ENCODE measurements around the gene CENPX.

The CENPX gene

DNA sequence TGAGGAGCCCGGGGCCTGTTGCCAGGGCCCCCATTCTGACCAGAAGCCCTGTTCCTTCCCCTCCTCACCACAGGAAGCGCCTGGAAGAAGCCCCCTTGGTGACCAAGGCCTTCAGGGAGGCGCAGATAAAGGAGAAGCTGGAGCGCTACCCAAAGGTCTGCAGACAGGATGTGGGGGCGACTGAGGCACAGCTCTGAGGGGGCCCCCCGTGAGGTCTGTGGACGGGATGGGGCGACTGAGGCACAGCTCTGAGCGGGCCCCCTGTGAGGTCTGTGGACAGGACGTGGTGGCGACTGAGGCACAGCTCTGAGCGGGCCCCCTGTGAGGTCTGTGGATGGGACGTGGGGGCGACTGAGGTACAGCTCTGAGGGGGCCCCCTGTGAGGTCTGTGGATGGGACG, 13.3 kb downstream of the CENPX start:
- DNase-seq (ENCODE audit: low read depth) = no peak
- no peak overlapping the region for H3K4me3 ChIP-seq (ENCODE audit: low read depth, low read length)
- TF ChIP-seq, protein P1, sequence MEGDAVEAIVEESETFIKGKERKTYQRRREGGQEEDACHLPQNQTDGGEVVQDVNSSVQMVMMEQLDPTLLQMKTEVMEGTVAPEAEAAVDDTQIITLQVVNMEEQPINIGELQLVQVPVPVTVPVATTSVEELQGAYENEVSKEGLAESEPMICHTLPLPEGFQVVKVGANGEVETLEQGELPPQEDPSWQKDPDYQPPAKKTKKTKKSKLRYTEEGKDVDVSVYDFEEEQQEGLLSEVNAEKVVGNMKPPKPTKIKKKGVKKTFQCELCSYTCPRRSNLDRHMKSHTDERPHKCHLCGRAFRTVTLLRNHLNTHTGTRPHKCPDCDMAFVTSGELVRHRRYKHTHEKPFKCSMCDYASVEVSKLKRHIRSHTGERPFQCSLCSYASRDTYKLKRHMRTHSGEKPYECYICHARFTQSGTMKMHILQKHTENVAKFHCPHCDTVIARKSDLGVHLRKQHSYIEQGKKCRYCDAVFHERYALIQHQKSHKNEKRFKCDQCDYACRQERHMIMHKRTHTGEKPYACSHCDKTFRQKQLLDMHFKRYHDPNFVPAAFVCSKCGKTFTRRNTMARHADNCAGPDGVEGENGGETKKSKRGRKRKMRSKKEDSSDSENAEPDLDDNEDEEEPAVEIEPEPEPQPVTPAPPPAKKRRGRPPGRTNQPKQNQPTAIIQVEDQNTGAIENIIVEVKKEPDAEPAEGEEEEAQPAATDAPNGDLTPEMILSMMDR (IDR thresholded peaks at IDR 0.05; ENCODE audit: low read depth, low read length, missing control alignments) = no peak

DNA sequence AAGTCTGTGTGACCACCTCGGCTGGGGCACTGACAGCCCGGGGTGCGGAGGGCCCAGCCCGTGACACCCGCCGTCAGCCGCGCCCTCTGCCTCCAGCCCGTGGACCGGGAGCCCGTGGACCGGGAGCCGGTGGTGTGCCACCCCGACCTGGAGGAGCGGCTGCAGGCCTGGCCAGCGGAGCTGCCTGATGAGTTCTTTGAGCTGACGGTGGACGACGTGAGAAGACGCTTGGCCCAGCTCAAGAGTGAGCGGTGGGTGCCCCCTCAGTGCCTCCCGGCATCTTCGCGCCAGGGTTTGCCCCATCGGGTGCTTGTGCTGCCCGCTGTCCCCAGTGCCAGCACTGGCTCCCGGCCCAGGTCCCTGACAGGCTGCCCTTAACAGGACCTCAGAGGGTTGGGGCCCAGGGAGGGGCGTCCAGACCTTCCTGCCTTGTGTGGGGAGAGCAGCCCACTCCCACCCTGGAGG, 13.7 kb downstream of the CENPX start:
- H3K4me3 ChIP-seq (ENCODE audit: low read depth, low read length) = no peak overlapping the region
- no peak for DNase-seq (ENCODE audit: low read depth)
- TF ChIP-seq, protein P1 (IDR thresholded peaks at IDR 0.05; ENCODE audit: low read depth, low read length, missing control alignments) = no peak

DNA sequence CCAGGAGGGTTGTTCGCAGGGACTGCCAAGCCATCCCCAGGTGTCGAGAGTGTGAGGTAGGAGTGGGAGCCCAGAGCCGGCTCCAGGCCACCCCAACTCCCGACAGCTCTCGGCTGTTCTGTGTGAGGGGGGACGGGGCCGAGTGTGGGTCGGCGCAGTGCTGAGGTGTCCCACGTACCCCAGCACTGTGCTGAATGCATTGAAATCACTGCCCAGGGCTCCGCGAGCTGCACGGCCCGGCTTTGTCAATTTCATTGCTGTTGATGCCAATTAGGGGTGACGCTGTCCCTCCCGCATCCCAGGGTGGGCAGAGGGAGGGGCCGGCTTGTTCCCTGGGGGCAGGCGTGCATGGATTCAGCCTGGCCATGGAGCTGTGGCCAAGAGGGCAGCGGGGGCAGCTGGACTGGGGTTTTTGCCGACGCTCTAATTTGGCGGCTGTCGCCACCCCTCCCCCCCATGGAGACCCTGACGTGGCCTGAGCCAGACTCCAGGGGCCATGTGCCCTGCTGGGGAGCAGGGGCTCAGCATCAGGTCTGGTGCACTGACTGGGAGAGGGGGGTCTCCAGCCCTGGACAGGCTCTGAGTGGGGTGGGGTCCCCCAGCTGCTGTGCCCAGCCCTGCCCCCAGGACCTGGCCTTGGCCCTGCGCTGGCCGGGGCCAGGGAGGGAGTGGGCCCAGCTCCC, 14.3 kb downstream of the CENPX start:
- no peak overlapping the region for H3K4me3 ChIP-seq (ENCODE audit: low read depth, low read length)
- no peak for DNase-seq (ENCODE audit: low read depth)
- TF ChIP-seq, protein P1 (IDR thresholded peaks at IDR 0.05; ENCODE audit: low read depth, low read length, missing control alignments) = no peak

DNA sequence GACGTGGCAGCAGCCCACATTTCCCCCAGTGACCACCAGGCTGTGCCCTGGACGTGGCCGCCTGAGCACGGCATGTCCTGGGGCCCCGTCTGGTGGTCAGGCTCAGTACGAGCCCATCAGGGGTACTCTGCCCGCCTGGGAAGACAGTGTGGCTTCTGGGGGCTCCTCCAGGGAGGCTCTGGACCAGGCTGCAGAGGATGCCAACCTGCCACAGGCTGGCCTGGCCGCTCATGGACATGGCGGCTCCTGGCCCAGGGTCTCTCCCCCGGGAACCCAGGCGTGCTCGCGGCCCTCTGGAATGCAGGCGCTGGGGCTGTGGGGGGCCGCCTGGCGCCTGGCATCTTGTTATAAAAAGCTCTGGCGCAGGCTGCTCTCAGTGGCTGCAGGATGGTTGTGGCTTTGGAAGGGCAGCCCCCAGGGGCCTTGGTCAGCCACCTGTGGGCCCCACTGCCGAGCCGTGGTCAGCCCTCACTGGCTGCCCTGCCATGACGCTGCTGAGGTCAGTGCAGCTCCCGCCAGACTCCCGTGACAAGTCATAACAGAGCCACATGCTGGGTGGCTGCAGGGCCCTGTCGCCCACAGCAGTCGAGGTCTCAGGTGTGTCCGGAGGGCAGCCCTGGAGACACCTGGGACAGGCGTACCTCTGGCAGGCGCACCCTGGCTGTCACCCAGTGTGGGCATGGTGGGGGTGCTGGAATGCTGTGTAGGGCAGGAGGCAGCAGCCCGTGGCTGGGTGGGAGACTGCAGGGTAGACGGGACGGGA, 15.0 kb downstream of the CENPX start:
- no peak overlapping the region for H3K4me3 ChIP-seq (ENCODE audit: low read depth, low read length)
- TF ChIP-seq, protein P1 (IDR thresholded peaks at IDR 0.05; ENCODE audit: low read depth, low read length, missing control alignments) = no peak
- no peak for DNase-seq (ENCODE audit: low read depth)

DNA sequence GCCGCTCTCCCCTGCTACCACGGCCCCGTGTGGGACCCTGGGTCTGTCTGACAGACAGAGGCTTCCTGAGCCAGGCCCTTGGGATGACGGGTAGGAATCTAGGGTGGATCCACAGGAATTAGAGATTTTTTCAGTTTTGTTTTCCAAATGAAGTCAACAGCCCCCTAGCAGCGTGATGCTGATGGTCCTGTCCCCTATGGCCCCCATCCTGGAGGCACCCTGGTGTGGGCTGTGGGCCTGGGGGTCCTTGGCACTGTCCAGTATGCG, 15.5 kb downstream of the CENPX start:
- no peak overlapping the region for H3K4me3 ChIP-seq (ENCODE audit: low read depth, low read length)
- no peak for DNase-seq (ENCODE audit: low read depth)
- TF ChIP-seq, protein P1 (IDR thresholded peaks at IDR 0.05; ENCODE audit: low read depth, low read length, missing control alignments) = no peak

DNA sequence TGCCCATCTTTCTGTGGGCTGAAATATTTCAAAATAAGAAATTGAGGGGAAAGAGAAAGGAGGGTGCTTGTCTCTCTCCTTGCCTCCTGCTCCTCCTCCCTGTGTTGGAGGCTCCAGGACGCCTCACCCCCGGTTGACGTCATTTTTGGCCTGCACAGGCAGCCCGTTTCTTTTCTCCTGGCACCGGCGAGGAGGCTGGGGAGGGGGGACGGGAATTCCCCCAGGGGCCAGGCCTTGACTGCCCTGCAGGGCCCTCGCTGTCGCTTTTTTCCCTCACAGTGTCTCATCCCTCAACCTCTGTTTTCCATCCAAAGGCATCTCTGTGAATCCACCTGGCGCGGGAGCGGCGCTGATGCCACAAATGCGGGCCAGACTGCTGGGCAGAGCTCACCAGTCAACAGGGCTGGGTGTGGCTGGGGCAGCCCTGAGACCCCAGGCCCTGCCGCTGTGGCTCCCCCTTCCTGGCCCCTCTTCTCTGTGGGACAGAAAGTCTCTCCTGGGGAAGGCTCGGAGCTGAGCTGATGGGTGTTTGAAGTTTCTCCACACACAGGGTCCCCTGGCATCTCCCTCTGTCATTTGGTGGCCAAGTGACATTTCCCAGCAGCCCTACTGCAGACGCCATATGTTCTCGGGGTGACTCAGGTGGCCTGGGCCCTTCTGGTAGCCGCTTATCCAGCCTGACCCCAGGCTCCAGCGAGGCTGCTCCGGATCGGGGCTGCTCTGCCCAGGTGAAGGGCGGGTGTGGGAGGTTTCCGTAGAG, 16.0 kb downstream of the CENPX start:
- TF ChIP-seq, protein P1 (IDR thresholded peaks at IDR 0.05; ENCODE audit: low read depth, low read length, missing control alignments) = no peak
- no peak for DNase-seq (ENCODE audit: low read depth)
- H3K4me3 ChIP-seq (ENCODE audit: low read depth, low read length) = no peak overlapping the region

All from GM12864 (cell line).